HG03439 (cell line): ENCODE measurements around the gene EMP1.

Experiments used
- ATAC-seq: cut with Tn5 transposase; IDR thresholded peaks from one replicate; pipeline ENCODE4 v1.9.1; 2021; ENCODE audit warnings: mild to moderate bottlenecking, moderate library complexity; ENCODE audit not compliant: unreplicated experiment

Gene EMP1

GRCh38 chr12:13218641-13219040 is 22.1 kb downstream of the EMP1 start:
- no peak for ATAC-seq

- ATAC-seq, result no peak
Observed at GRCh38 chr12:13219320-13219719, 22.8 kb downstream of the EMP1 start.

- no peak for ATAC-seq
Observed at GRCh38 chr12:13220838-13221237, 24.3 kb downstream of the EMP1 start.

GRCh38 chr12:13222076-13222475 is 25.6 kb downstream of the EMP1 start:
- no peak for ATAC-seq

GRCh38 chr12:13223179-13223804 is 26.8 kb downstream of the EMP1 start:
- ATAC-seq, result no peak

GRCh38 chr12:13223941-13224340 is 27.4 kb downstream of the EMP1 start:
- no peak for ATAC-seq

GRCh38 chr12:13227191-13227590 is 30.7 kb downstream of the EMP1 start:
- no peak for ATAC-seq

GRCh38 chr12:13228579-13228978 is 32.1 kb downstream of the EMP1 start:
- no peak for ATAC-seq

- no peak for ATAC-seq
Observed at GRCh38 chr12:13229504-13229903, 33.0 kb downstream of the EMP1 start.

- ATAC-seq, result no peak
Observed at GRCh38 chr12:13230500-13230899, 34.0 kb downstream of the EMP1 start.

- ATAC-seq, result no peak
Observed at GRCh38 chr12:13233830-13234641, 37.5 kb downstream of the EMP1 start.

GRCh38 chr12:13238204-13238603 is 41.7 kb downstream of the EMP1 start:
- ATAC-seq, result no peak

- ATAC-seq, result no peak
Observed at GRCh38 chr12:13241833-13242488, 45.4 kb downstream of the EMP1 start.

- ATAC-seq, result no peak
Observed at GRCh38 chr12:13242936-13243335, 46.4 kb downstream of the EMP1 start.

- no peak for ATAC-seq
Observed at GRCh38 chr12:13243516-13244070, 47.1 kb downstream of the EMP1 start.

- ATAC-seq, result no peak
Observed at GRCh38 chr12:13247596-13247995, 51.1 kb downstream of the EMP1 start.

- ATAC-seq, result no peak
Observed at GRCh38 chr12:13248964-13249363, 52.4 kb downstream of the EMP1 start.

GRCh38 chr12:13250416-13250815 is 53.9 kb downstream of the EMP1 start:
- ATAC-seq, result no peak

GRCh38 chr12:13251521-13251920 is 55.0 kb downstream of the EMP1 start:
- no peak for ATAC-seq

GRCh38 chr12:13252024-13252423 is 55.5 kb downstream of the EMP1 start:
- no peak for ATAC-seq

- ATAC-seq, result no peak
Observed at GRCh38 chr12:13252616-13253015, 56.1 kb downstream of the EMP1 start.
